Left cardiac atrium (tissue), 4 donors: ENCODE results near the gene VCAM1. TPM values are rescaled to one million over a fixed set of nuclear protein-coding genes. Genes with fewer than 3 reads are reported as not detected.
"Not testable (repeated sequence)": the region's sequence is repeated elsewhere in the genome, so short reads cannot be mapped to it uniquely, and the experiment has no call there.

Source experiments
- ATAC-seq, 2 donors: fragments of 200-7000 bp; cut with Tn5 transposase; one replicate each; pipeline ENCODE4 v1.9.1; 2020; ENCODE audit warnings: mild to moderate bottlenecking in 2 of 2, moderate library complexity in 2 of 2
- DNase-seq: peaks from one replicate; pipeline ENCODE4 v3.0.0-alpha.2; 2020
- intact Hi-C, 2 donors: fragments of 100-400 bp; cut with DNase I; formaldehyde crosslinking; loops; one replicate each; pipeline versions ENCODE4 v1.14.1 to v1.15.1; 2022 to 2023
- total RNA-seq, 2 donors: library from RNA; stranded (reverse); fragmentation: NEBNext Ultra II Directional; extraction: Animal tissue kit (Norgen Biotek cat#: 25700); gene quantifications; one replicate each; pipeline ENCODE4 v1.2.1, GENCODE V29; 2021
- donor health status: DM: no; HTN: yes; CAD: no.
- donor health status: DM: no; HTN: yes; CAD: no; lungs with severe emphysema.
- donor health status: DM: yes; HTN: yes; CAD: no.
- donor health status: Dilated cardiomyopathy.

Gene VCAM1
- total RNA-seq, 2 donors from 2014 or later, result 7.6 to 10.2 TPM

GRCh38 chr1:100769323-100769722, 49.8 kb downstream of the VCAM1 start:
- DNase-seq (no peak), ATAC-seq (no peak)
- intact Hi-C loops, result no loop called here

GRCh38 chr1:100769906-100770646, 50.5 kb downstream of the VCAM1 start:
- no peak for ATAC-seq
- intact Hi-C loops, result no loop called here

GRCh38 chr1:100773444-100773843, 53.9 kb downstream of the VCAM1 start:
- intact Hi-C loops, result no loop called here
- DNase-seq (no peak), ATAC-seq (no peak)

More at GRCh38 chr1:100769906-100770646, 50.5 kb downstream of the VCAM1 start:
- DNase-seq, result peak; percentile 22

- ATAC-seq (no peak), DNase-seq (no peak)
- intact Hi-C loops, result no loop called here
Measured at GRCh38 chr1:100774370-100774769, 54.8 kb downstream of the VCAM1 start.

- intact Hi-C loops, result no loop called here
- no peak for ATAC-seq
- no peak for DNase-seq
Measured at GRCh38 chr1:100775483-100775882, 55.9 kb downstream of the VCAM1 start.

GRCh38 chr1:100778748-100779147, 59.2 kb downstream of the VCAM1 start:
- intact Hi-C loops, result no loop called here
- no peak for ATAC-seq
- no peak for DNase-seq

GRCh38 chr1:100780814-100781213, 61.3 kb downstream of the VCAM1 start:
- ATAC-seq (no peak), DNase-seq (no peak)
- intact Hi-C loops, result no loop called here

- intact Hi-C loops, ATAC-seq, DNase-seq: not testable (repeated sequence)
Measured at GRCh38 chr1:100781728-100782127, 62.2 kb downstream of the VCAM1 start.

GRCh38 chr1:100782473-100783039, 63.0 kb downstream of the VCAM1 start:
- ATAC-seq, result no peak
- intact Hi-C loops, result no loop called here

GRCh38 chr1:100785470-100786052, 66.0 kb downstream of the VCAM1 start:
- ATAC-seq (peak; percentile 89 to 96), DNase-seq (no peak)
- intact Hi-C loops, result no loop called here

More at GRCh38 chr1:100782473-100783039, 63.0 kb downstream of the VCAM1 start:
- no peak for DNase-seq

GRCh38 chr1:100786870-100787269, 67.3 kb downstream of the VCAM1 start:
- ATAC-seq (no peak), DNase-seq (no peak)
- intact Hi-C loops, result no loop called here

Other genes with a start within 250 kb of the VCAM1 start
- under 1 TPM; 0.09 to 0.10 TPM for gene GPR88, start 181.6 kb upstream of the VCAM1 start, total RNA-seq
- 10 to 100 TPM in 1 of 2 donors, 1 to 10 TPM in 1; 6.7 to 10.9 TPM for gene EXTL2, start 175.1 kb downstream of the VCAM1 start, total RNA-seq
- gene SLC30A7, start 176.3 kb downstream of the VCAM1 start, total RNA-seq, result 10 to 100 TPM in 1 of 2 donors, 1 to 10 TPM in 1; 7.0 to 14.2 TPM